GM23248 (cell line): ENCODE results near the gene RGR.

ENCODE experiments used
- EZH2 ChIP-seq: fragments of 200-600 bp; sonication (generic); IDR thresholded peaks from 2 replicates; pipeline ENCODE4 v1.6.1; 2018; ENCODE audit warnings: antibody characterized with exemption, mild to moderate bottlenecking; ENCODE audit not compliant: insufficient read depth, poor library complexity, severe bottlenecking
- EZH2phosphoT487 ChIP-seq: fragments of 200-600 bp; sonication (generic); IDR thresholded peaks from 2 replicates; pipeline ENCODE4 v1.6.1; 2018; ENCODE audit warnings: antibody characterized with exemption, moderate library complexity, mild to moderate bottlenecking, low read depth; ENCODE audit not compliant: insufficient read depth

- TF ChIP-seq EZH2phosphoT487 (no peak), EZH2 (no peak)
Observed at GRCh38 chr10:84292502-84292901, 47.6 kb downstream of the RGR start.
